Endothelial cell of umbilical vein (primary cell): ENCODE data around the gene NPPC. TPM values are rescaled to one million over a fixed set of nuclear protein-coding genes. Genes with fewer than 3 reads are reported as not detected.

Experiments
- BruUV-seq: library from RNA; stranded (reverse); fragments of 400-500 nt; replicated peaks from 2 replicates; lab custom pipeline; 2021; lab: Mats Ljungman, UMichigan
- CTCF ChIA-PET: fragments of 300-600, 350-600 bp; sonication (Branson Sonifier 250); formaldehyde crosslinking; loops from one replicate; lab custom pipeline; 2021; ENCODE audit warnings: antibody characterized with exemption, inconsistent platforms; lab: Charles Lee
- POLR2A ChIA-PET: fragments of 300-600, 350-600 bp; sonication (Branson Sonifier 250); formaldehyde crosslinking; loops from one replicate; lab custom pipeline; 2021; ENCODE audit warnings: antibody characterized with exemption, inconsistent platforms; lab: Charles Lee
- DNase-seq: peaks from one replicate; pipeline ENCODE4 v3.0.0-alpha.2; 2011; ENCODE audit warnings: low read depth, low spot score
- FAIRE-seq: peaks from 2 replicates; lab custom pipeline; 2011; peaks lifted over from hg19 to GRCh38; lab: Jason Lieb, UNC
- H2AFZ ChIP-seq: 2 replicates; pipeline ENCODE4 v1.6.0; 2012; ENCODE audit warnings: low read depth, low read length, control low read depth, inconsistent platforms
- H3K27ac ChIP-seq: 2 replicates; pipeline ENCODE4 v1.5.1; 2011; ENCODE audit warnings: low read depth, mild to moderate bottlenecking, control low read depth, low read length, moderate library complexity; ENCODE audit not compliant: insufficient read depth
- H3K27me3 ChIP-seq, 2 experiments: 2 replicates each; pipeline versions ENCODE4 v1.6.0 to v1.6.1; 2011; ENCODE audit warnings: low read length in 2 of 2, mixed read lengths in 1 of 2; ENCODE audit not compliant: control insufficient read depth in 2 of 2, insufficient read depth in 2 of 2
- H3K36me3 ChIP-seq, 2 experiments: 2 replicates in 1 of 2; 3 replicates in 1 of 2; pipeline ENCODE4 v1.5.1; 2011; ENCODE audit warnings: low read length in 2 of 2, mild to moderate bottlenecking in 1 of 2, moderate library complexity in 1 of 2; ENCODE audit not compliant: control insufficient read depth in 2 of 2, insufficient read depth in 2 of 2; ENCODE audit errors: extremely low read depth in 1 of 2
- H3K4me1 ChIP-seq: 3 replicates; pipeline ENCODE4 v1.5.1; 2011; ENCODE audit warnings: mild to moderate bottlenecking, low read length; ENCODE audit not compliant: control insufficient read depth, insufficient read depth; ENCODE audit errors: extremely low read depth
- H3K4me2 ChIP-seq: 2 replicates; pipeline ENCODE4 v1.6.1; 2011; ENCODE audit warnings: low read length, control low read depth, mixed read lengths; ENCODE audit not compliant: insufficient read depth
- H3K4me3 ChIP-seq, 3 experiments: fragments of 200-600 bp in 1 of 3; sonication (generic), shearing (Covaris generic) in 1 of 3; replicated peaks in 1 of 3; 2 replicates each; pipeline ENCODE4 v1.5.1; 2011 to 2016; ENCODE audit warnings: control low read depth in 3 of 3, low read length in 3 of 3, mild to moderate bottlenecking in 2 of 3, inconsistent platforms in 1 of 3, low read depth in 1 of 3, moderate library complexity in 1 of 3; ENCODE audit not compliant: insufficient read depth in 1 of 3
- H3K79me2 ChIP-seq: 2 replicates; pipeline ENCODE4 v1.6.0; 2012; ENCODE audit warnings: low read length, inconsistent platforms; ENCODE audit not compliant: control insufficient read depth, insufficient read depth
- H3K9ac ChIP-seq: replicated peaks from 2 replicates; pipeline ENCODE3; 2011; ENCODE audit warnings: low read length, control low read depth; ENCODE audit not compliant: insufficient read depth; ENCODE audit errors: extremely low read depth
- H3K9me1 ChIP-seq: replicated peaks from 3 replicates; pipeline ENCODE4 v1.6.0; 2011; ENCODE audit warnings: mild to moderate bottlenecking, low read length; ENCODE audit not compliant: control insufficient read depth, insufficient read depth; ENCODE audit errors: extremely low read depth
- H3K9me3 ChIP-seq: replicated peaks from 2 replicates; pipeline ENCODE4 v1.5.1; 2012; ENCODE audit warnings: low read length, inconsistent platforms; ENCODE audit not compliant: control insufficient read depth, insufficient read depth
- H4K20me1 ChIP-seq: replicated peaks from 2 replicates; pipeline ENCODE3; 2011; ENCODE audit warnings: mild to moderate bottlenecking, low read length; ENCODE audit not compliant: control insufficient read depth, insufficient read depth; ENCODE audit errors: extremely low read depth
- EZH2 ChIP-seq: IDR thresholded peaks from 2 replicates; pipeline ENCODE4 v1.6.1; 2012; ENCODE audit warnings: borderline replicate concordance, low read depth, mild to moderate bottlenecking, moderate library complexity, low read length, inconsistent platforms; ENCODE audit not compliant: severe bottlenecking
- FOS ChIP-seq: IDR thresholded peaks from 2 replicates; pipeline ENCODE4 v1.6.1; 2011; ENCODE audit warnings: mild to moderate bottlenecking, low read length, moderate library complexity, borderline replicate concordance; ENCODE audit not compliant: insufficient read depth
- GATA2 ChIP-seq: IDR thresholded peaks from 2 replicates; pipeline ENCODE4 v1.7.0; 2011; ENCODE audit warnings: low read depth, mild to moderate bottlenecking, moderate library complexity, mixed read lengths, low read length; ENCODE audit not compliant: insufficient read length, insufficient read depth
- JUN ChIP-seq: IDR thresholded peaks from 2 replicates; pipeline ENCODE4 v1.6.1; 2011; ENCODE audit warnings: borderline replicate concordance, low read depth; ENCODE audit not compliant: insufficient read length, insufficient read depth
- MYC ChIP-seq: IDR thresholded peaks from one replicate; pipeline ENCODE4 v1.6.1; 2011; ENCODE audit warnings: mild to moderate bottlenecking, low read depth, low read length
- POLR2A ChIP-seq: IDR thresholded peaks from 2 replicates; pipeline ENCODE4 v1.6.1; 2012; ENCODE audit warnings: low read depth, mild to moderate bottlenecking, control low read depth, low read length
- POLR2AphosphoS5 ChIP-seq: IDR thresholded peaks from 2 replicates; pipeline ENCODE4 v1.6.1; 2012; ENCODE audit warnings: low read depth, mild to moderate bottlenecking, control low read depth, low read length, moderate library complexity; ENCODE audit not compliant: insufficient read depth
- dilution Hi-C: fragments of 300-500 bp; cut with MboI; formaldehyde crosslinking; loops from one replicate; pipeline ENCODE4 v1.15.0; 2019; ENCODE audit warnings: low sequenced_read_pairs; ENCODE audit not compliant: extremely low pct_ligation_motif_present
- intact Hi-C: fragments of 100-400 bp; cut with micrococcal nuclease; formaldehyde crosslinking; loops from one replicate; pipeline ENCODE4 v1.10.0; 2022
- polyA plus RNA-seq, 4 experiments: library from polyadenylated mRNA; depleted of rRNA in 3 of 4; stranded (reverse) in 3 of 4; unstranded in 1 of 4; fragments of >200 nt; gene quantifications; 2 replicates each; pipeline versions ENCODE4 v1.2.1 to v1.2.3, GENCODE V29; 2011 to 2012; ENCODE audit warnings: missing spikeins in 1 of 4
- total RNA-seq: library from RNA; stranded (reverse); gene quantifications from 2 replicates; pipeline ENCODE4 v1.2.3, GENCODE V29; 2021
- TF ChIP-seq, protein P1 (sequence below): IDR thresholded peaks from 2 replicates; pipeline ENCODE4 v1.6.1; 2011; ENCODE audit not compliant: insufficient read depth, insufficient read length
- TF ChIP-seq, protein P2 (sequence below), 2 donors: IDR thresholded peaks; 1 replicate in 1 of 2; 2 replicates in 1 of 2; pipeline ENCODE4 v1.5.1; 2011; ENCODE audit warnings: low read length in 2 of 2, mild to moderate bottlenecking in 2 of 2, moderate library complexity in 2 of 2, control low read depth in 1 of 2, inconsistent platforms in 1 of 2, low read depth in 1 of 2; ENCODE audit not compliant: insufficient read depth in 1 of 2; ENCODE audit errors: extremely low read depth in 1 of 2

The NPPC gene
- total and polyA plus RNA-seq, 2 donors (not counting 3 experiments of a cell fraction or from before 2014, with no cell fraction given), result not detected

DNA sequence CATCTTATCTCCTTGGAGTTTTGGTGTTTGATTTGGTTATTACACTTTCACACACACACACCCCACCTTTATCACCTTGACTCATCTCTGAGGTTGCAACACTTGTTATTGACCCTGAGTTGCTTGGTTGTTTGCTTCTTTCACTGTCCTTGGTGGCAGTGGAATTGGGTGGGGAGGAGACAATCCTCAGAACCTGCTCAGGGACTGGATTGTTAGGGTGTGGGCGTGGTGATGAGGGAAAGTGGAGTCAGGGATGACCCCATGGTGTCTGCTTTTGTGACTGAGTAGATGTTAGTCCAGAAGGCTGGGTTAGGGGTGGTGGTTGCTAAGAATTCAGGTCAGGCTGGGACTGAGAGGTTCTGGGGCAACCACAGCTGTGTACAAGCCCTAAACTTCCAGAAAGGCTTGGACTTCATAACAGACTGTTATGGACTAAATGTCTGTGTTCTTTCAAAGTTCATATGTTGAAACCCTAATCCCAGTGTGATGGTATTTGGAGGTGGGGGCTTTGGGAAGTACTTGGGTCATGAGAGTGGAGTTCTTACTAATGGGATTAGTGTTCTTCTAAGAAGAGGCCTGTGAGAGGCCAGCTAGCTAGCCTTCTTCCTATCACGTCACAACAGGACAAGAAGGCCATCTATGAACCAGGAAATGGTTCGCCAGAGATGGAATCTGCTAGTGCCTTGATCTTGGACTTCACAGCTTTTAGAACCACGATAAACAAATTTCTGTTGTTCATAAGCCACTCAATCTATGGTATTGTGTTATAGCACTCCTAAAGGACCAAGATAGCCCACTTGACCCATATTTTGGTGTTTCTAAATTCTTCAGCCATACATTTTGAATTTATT, 31.9 kb upstream of the NPPC start:
- no peaks in the 10 kb centered on the region for H4K20me1 ChIP-seq
- no peak overlapping the region for H3K4me3 ChIP-seq
- H3K9ac ChIP-seq, result no peak overlapping the region
- TF ChIP-seq GATA2 (no peak), POLR2AphosphoS5 (no peak), POLR2A (no peak), EZH2 (no peak), FOS (no peak), MYC (no peak), JUN (no peak)
- TF ChIP-seq, protein P1, sequence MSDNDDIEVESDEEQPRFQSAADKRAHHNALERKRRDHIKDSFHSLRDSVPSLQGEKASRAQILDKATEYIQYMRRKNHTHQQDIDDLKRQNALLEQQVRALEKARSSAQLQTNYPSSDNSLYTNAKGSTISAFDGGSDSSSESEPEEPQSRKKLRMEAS, result no peak
- TF ChIP-seq, protein P2, sequence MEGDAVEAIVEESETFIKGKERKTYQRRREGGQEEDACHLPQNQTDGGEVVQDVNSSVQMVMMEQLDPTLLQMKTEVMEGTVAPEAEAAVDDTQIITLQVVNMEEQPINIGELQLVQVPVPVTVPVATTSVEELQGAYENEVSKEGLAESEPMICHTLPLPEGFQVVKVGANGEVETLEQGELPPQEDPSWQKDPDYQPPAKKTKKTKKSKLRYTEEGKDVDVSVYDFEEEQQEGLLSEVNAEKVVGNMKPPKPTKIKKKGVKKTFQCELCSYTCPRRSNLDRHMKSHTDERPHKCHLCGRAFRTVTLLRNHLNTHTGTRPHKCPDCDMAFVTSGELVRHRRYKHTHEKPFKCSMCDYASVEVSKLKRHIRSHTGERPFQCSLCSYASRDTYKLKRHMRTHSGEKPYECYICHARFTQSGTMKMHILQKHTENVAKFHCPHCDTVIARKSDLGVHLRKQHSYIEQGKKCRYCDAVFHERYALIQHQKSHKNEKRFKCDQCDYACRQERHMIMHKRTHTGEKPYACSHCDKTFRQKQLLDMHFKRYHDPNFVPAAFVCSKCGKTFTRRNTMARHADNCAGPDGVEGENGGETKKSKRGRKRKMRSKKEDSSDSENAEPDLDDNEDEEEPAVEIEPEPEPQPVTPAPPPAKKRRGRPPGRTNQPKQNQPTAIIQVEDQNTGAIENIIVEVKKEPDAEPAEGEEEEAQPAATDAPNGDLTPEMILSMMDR (IDR thresholded peaks at IDR 0.05; ENCODE audit: extremely low read depth in 1 of 2, insufficient read depth in 1 of 2, low read depth in 1 of 2, low read length in 2 of 2), result no peak
- H3K27ac ChIP-seq, result no peak overlapping the region
- no TSS peak for BruUV-seq
- dilution Hi-C loops, result no loop called here
- H2AFZ ChIP-seq, result no peak overlapping the region
- H3K4me2 ChIP-seq, result no peak overlapping the region
- no peak for DNase-seq
- peaks cover 10% of the 10 kb centered on the region for H3K79me2 ChIP-seq
- no peak for FAIRE-seq
- H3K4me1 ChIP-seq, result peaks cover 5% of the 10 kb centered on the region
- no peaks in the 10 kb centered on the region for H3K9me3 ChIP-seq
- H3K36me3 ChIP-seq, result no peaks in the 10 kb centered on the region
- no peaks in the 10 kb centered on the region for H3K9me1 ChIP-seq
- intact Hi-C loops, result no loop called here
- ChIA-PET POLR2A (no interaction called here), CTCF (interaction anchor here (0.6 to 1.9 kb wide), 2 partner anchors 33 to 970 kb away, joined by 3 to 4 read pairs; no protein-coding TSS in a partner anchor)
- no peaks in the 10 kb centered on the region for H3K27me3 ChIP-seq
